GM13976 (cell line): Measurements from ENCODE around the gene POLR3A.

Experiments used
- DNase-seq: peaks from one replicate; pipeline ENCODE4 v3.0.0; 2012; ENCODE audit warnings: low spot score
- CTCF ChIP-seq: IDR thresholded peaks from 2 replicates; pipeline ENCODE4 v1.5.1; 2012; ENCODE audit warnings: borderline replicate concordance, mild to moderate bottlenecking; ENCODE audit not compliant: insufficient read depth; ENCODE audit errors: extremely low read depth, missing control alignments, control extremely low read depth
- in situ Hi-C: fragments of 300-500 bp; cut with MboI; formaldehyde crosslinking; loops from one replicate; pipeline ENCODE4 v1.12.0; 2022; ENCODE audit warnings: low sequenced_read_pairs, mixed read lengths, inconsistent platforms; ENCODE audit not compliant: unreplicated experiment

Gene POLR3A

DNA sequence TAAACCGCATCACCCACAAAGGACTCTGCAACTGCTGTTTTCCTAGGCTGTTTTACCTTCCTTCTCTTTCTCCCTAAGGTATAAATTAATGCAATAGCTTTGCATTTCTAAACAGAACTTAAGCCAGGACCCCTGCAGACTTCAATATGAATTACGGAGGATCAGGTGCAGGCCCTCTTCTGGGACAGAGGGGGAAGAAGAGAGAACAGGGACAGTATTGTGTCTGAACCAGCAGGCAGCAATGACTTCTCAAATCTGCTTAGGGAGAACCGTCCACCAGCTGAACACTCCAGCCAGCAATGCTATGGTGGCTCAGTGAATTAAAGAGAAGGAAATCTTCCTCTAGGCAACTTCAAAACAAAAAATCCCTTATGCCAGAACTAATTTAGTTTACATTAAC is 35.7 kb downstream of the POLR3A start:
- in situ Hi-C loops: no loop called here
- no peak for TF ChIP-seq CTCF
- no peak for DNase-seq

DNA sequence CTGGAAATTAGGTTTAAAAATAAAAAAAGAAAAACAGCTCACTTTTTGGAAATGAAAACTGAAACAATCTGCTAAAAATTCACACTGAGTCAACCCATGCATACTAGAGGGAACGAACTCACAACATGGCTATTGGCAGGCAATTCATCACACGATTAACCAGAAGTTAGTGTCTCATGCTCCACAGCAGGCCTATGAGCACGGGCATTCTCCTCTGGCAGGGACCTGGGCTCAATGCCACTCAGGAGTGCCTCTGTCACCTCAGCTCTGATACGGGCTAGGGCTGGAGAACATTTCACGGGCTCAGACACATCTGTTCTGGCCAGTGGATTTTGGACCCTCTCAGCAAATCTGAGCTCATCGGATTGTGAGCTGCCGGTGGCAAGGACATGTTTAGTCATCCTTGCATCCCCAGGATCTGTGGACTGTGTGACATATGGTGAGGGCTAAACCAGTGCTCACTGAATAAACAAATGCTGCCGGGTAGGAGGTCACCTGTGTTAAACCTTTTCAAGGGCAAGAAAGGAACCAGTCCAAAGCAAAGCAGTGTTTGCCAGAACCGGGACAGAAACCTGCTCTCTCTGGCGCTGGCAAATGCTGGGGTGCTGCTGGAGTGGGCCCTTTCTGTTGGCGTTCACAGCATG is 40.1 kb downstream of the POLR3A start:
- in situ Hi-C loops: no loop called here
- no peak for TF ChIP-seq CTCF
- no peak for DNase-seq

GRCh38 chr10:77987671-77988255 is 41.6 kb downstream of the POLR3A start:
- in situ Hi-C loops: no loop called here
- no peak for DNase-seq
- no peak for TF ChIP-seq CTCF

DNA sequence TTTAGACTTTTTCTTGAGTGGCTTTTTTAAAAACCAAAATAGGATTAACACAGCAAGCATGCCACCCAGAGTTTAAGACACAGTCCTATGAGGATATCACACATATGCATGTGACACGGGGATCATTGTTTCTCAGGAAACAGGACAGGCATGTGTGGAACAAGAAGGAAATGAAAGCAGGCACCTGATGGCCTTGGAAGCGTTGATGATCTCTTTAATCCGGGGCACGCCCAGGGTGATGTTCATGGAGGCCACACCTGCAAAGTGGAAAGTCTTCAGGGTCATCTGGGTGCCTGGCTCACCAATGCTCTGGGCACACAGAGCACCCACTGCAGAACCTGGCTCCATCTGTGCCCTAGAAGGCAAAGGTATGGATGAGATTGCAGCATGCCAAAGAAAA is 44.3 kb downstream of the POLR3A start:
- DNase-seq: no peak
- in situ Hi-C loops: no loop called here
- TF ChIP-seq CTCF: no peak

- DNase-seq: no peak
- TF ChIP-seq CTCF: no peak
- in situ Hi-C loops: no loop called here
These were observed 45.7 kb downstream of the POLR3A start for GRCh38 chr10:77983384-77984341.

GRCh38 chr10:77981281-77981680 is 48.0 kb downstream of the POLR3A start:
- no peak for TF ChIP-seq CTCF
- in situ Hi-C loops: no loop called here
- DNase-seq: no peak
